K562 (cell line): ENCODE results near the gene L3MBTL1. TPM values are rescaled to one million over a fixed set of nuclear protein-coding genes. Genes with fewer than 3 reads are reported as not detected.
A peak's percentile ranks its signal among the peaks of the same experiment; 100 is the strongest.

Source experiments
- ATAC-seq: fragments of 200-7000 bp; cut with Tn5 transposase; 3 replicates; pipeline ENCODE4 v1.9.1; 2020; ENCODE audit warnings: moderate library complexity
- BruUV-seq: library from RNA; stranded (reverse); fragments of 400-500 nt; replicated peaks from 2 replicates; lab custom pipeline; 2021; lab: Mats Ljungman, UMichigan
- CTCF ChIA-PET: fragments of 300-600 bp; formaldehyde crosslinking; extraction: SDS; loops from one replicate; lab custom pipeline; 2021; ENCODE audit warnings: low intra/inter-chr PET ratio; lab: Yijun Ruan, JAX
- POLR2A ChIA-PET: fragments of 300-600, 350-650 bp; sonication (Branson Sonifier 250); formaldehyde crosslinking; extraction: SDS; loops from one replicate; lab custom pipeline; 2021; ENCODE audit warnings: antibody characterized with exemption, inconsistent platforms; lab: Yijun Ruan, JAX
- DNase-seq, 4 experiments: peaks; one replicate each; pipeline versions ENCODE4 v3.0.0 to v3.0.0-alpha.2; 2011 to 2018; ENCODE audit warnings: low spot score in 3 of 4, mixed read lengths in 3 of 4; ENCODE audit errors: extremely low read depth in 1 of 4
- FAIRE-seq: peaks from 2 replicates; lab custom pipeline; 2011; peaks lifted over from hg19 to GRCh38; lab: Jason Lieb, UNC
- H2AFZ ChIP-seq: 2 replicates; pipeline ENCODE4 v1.6.0; 2011; ENCODE audit warnings: low read depth, low read length, control low read depth, inconsistent platforms
- H3K27ac ChIP-seq: fragments of 200-600 bp; 3 replicates; pipeline ENCODE4 v1.8.0; 2011; ENCODE audit warnings: low read depth, mild to moderate bottlenecking, control low read depth, inconsistent platforms, low read length, moderate library complexity, mixed read lengths; ENCODE audit errors: extremely low read depth
- H3K27me3 ChIP-seq, 2 experiments: fragments of 300-600 bp in 1 of 2; 2 replicates in 1 of 2; 3 replicates in 1 of 2; pipeline versions ENCODE4 v1.6.0 to v1.8.0; 2011; ENCODE audit warnings: inconsistent platforms in 2 of 2, low read length in 2 of 2, mild to moderate bottlenecking in 1 of 2, mixed read lengths in 1 of 2, moderate library complexity in 1 of 2; ENCODE audit not compliant: control insufficient read depth in 2 of 2, insufficient read depth in 2 of 2
- H3K36me3 ChIP-seq: fragments of 300-600 bp; 3 replicates; pipeline ENCODE4 v1.8.0; 2011; ENCODE audit warnings: mild to moderate bottlenecking, low read length, inconsistent platforms; ENCODE audit not compliant: control insufficient read depth, insufficient read depth
- H3K4me1 ChIP-seq, 2 experiments: fragments of 200-600 bp in 1 of 2; replicated peaks in 1 of 2; 2 replicates in 1 of 2; 3 replicates in 1 of 2; pipeline versions ENCODE4 v1.5.1 to v1.8.0; 2011; ENCODE audit warnings: inconsistent platforms in 2 of 2, low read length in 2 of 2, mild to moderate bottlenecking in 1 of 2, mixed read lengths in 1 of 2, moderate library complexity in 1 of 2; ENCODE audit not compliant: control insufficient read depth in 2 of 2, insufficient read depth in 2 of 2
- H3K4me2 ChIP-seq: 2 replicates; pipeline ENCODE4 v1.6.1; 2011; ENCODE audit warnings: low read length, control low read depth, inconsistent platforms, mixed read lengths; ENCODE audit not compliant: insufficient read depth
- H3K4me3 ChIP-seq: fragments of 200-600 bp; sonication (generic), shearing (Covaris generic); 2 replicates; pipeline ENCODE4 v1.5.1; 2016; ENCODE audit warnings: control low read depth, inconsistent platforms
- H3K79me2 ChIP-seq: fragments of 200-600 bp; 3 replicates; pipeline ENCODE4 v1.8.0; 2011; ENCODE audit warnings: low read length, inconsistent platforms; ENCODE audit not compliant: control insufficient read depth, insufficient read depth
- H3K9ac ChIP-seq, 2 experiments: 2 replicates each; pipeline versions ENCODE4 v1.6.0 to v1.6.1; 2011; ENCODE audit warnings: low read depth in 2 of 2, low read length in 2 of 2, control low read depth in 1 of 2, inconsistent platforms in 1 of 2, mild to moderate bottlenecking in 1 of 2, mixed read lengths in 1 of 2; ENCODE audit not compliant: insufficient read depth in 1 of 2
- H3K9me1 ChIP-seq: one replicate; pipeline ENCODE4 v1.6.0; 2011; ENCODE audit warnings: inconsistent platforms, mild to moderate bottlenecking, low read length, moderate library complexity; ENCODE audit not compliant: control insufficient read depth, insufficient read depth
- H3K9me3 ChIP-seq: replicated peaks from 2 replicates; pipeline ENCODE4 v1.5.1; 2011; ENCODE audit warnings: low read depth, low read length, inconsistent platforms; ENCODE audit not compliant: control insufficient read depth, insufficient read depth
- H4K20me1 ChIP-seq: replicated peaks from 2 replicates; pipeline ENCODE4 v1.6.1; 2011; ENCODE audit warnings: low read length, inconsistent platforms, mixed read lengths; ENCODE audit not compliant: control insufficient read depth, insufficient read depth
- CXXC5 ChIP-seq: fragments of 250-450 bp; sonication (Bioruptor Pico); IDR thresholded peaks from 2 replicates; pipeline ENCODE4 v1.8.0; 2022; ENCODE audit warnings: inconsistent platforms, mild to moderate bottlenecking, moderate library complexity
- MXI1 ChIP-seq: IDR thresholded peaks from 2 replicates; pipeline ENCODE4 v1.6.1; 2011; ENCODE audit warnings: low read depth, mild to moderate bottlenecking, improper control_type of control experiment, low read length
- RREB1 ChIP-seq: fragments of 250-450 bp; sonication (Bioruptor Pico); IDR thresholded peaks from 2 replicates; pipeline ENCODE4 v1.4.0; 2020
- VEZF1 ChIP-seq: fragments of 200-800 bp; sonication (Bioruptor generic); IDR thresholded peaks from 2 replicates; pipeline ENCODE4 v1.6.1; 2017; ENCODE audit warnings: missing genetic modification characterization, missing compliant biosample characterization
- WGBS: fragments of 100-300 bp; shearing (Covaris generic); methylation state at CpG from one replicate; pipeline ENCODE4 v1.1.6; 2016; ENCODE audit warnings: low coverage, mixed read lengths; ENCODE audit not compliant: insufficient coverage; ENCODE audit errors: missing lambda C conversion rate; 5-methylcytosine and 5-hydroxymethylcytosine counted together
- in situ Hi-C: fragments of 300-500 bp; cut with MboI; formaldehyde crosslinking; loops from 4 replicates; pipeline ENCODE4 v1.15.0; 2018; ENCODE audit warnings: inconsistent platforms, mixed read lengths
- intact Hi-C: fragments of 100-400 bp; cut with micrococcal nuclease; formaldehyde crosslinking; loops from 2 replicates; pipeline ENCODE4 v1.14.2; 2022
- polyA plus RNA-seq, 8 experiments: library from polyadenylated mRNA; depleted of rRNA in 4 of 8; stranded (reverse) in 5 of 8; unstranded in 3 of 8; fragments of >200 nt; fragmentation: Nextera tagmentation in 2 of 8; fragmentation: Illumina TruSeq in 1 of 8; extraction: Ambion mirVana in 2 of 8; extraction: Trizol in 1 of 8; gene quantifications; 2 replicates each; pipeline versions ENCODE4 v1.2.1 to v1.2.3, GENCODE V29; 2011 to 2014; ENCODE audit warnings: inconsistent platforms in 1 of 8, missing spikeins in 1 of 8
- total RNA-seq, 7 experiments: library from RNA; depleted of rRNA in 6 of 7; stranded (reverse); fragments of >200 nt in 6 of 7; fragmentation: Illumina TruSeq in 2 of 7; extraction: Trizol in 2 of 7; gene quantifications; 2 replicates each; pipeline versions ENCODE4 v1.2.1 to v1.2.3, GENCODE V29; 2011 to 2021; ENCODE audit warnings: low replicate concordance in 1 of 7
- TF ChIP-seq, protein P1 (sequence below): fragments of 250-450 bp; sonication (Bioruptor Pico); IDR thresholded peaks from 2 replicates; pipeline ENCODE4 v1.8.0; 2022; ENCODE audit warnings: inconsistent platforms, mild to moderate bottlenecking, moderate library complexity, borderline replicate concordance
- TF ChIP-seq, protein P2 (sequence below): sonication (generic); formaldehyde crosslinking; IDR thresholded peaks from 2 replicates; pipeline ENCODE4 v1.8.0; 2022; ENCODE audit warnings: missing genetic modification reagents, mild to moderate bottlenecking, borderline replicate concordance

Gene L3MBTL1
- total and polyA plus RNA-seq, 9 of the 15 experiments (the other 6 are each of a cell fraction or from before 2014, with no cell fraction given) = 0.77 to 10.0 (median 4.4) TPM

GRCh38 chr20:43458422-43458924 is 49.0 kb upstream of the L3MBTL1 start:
- ChIA-PET CTCF (no interaction called here), POLR2A (interaction anchor here (0.6 to 3.5 kb wide), 35 partner anchors 8 to 707 kb away, joined by 3 to 34 read pairs (median 4); partner anchors contain the start of gene IFT52)
- peak; percentile 68 for ATAC-seq
- peak overlapping the region; percentile 78; the same call in 1 of the 2 replicates for H2AFZ ChIP-seq
- no peaks in the 10 kb centered on the region for H3K9me1 ChIP-seq
- H3K4me3 ChIP-seq = peak overlapping the region; percentile 92
- intact Hi-C loops (loop anchor here (5.0 to 10.0 kb wide), 2 partner anchors 59 to 266 kb away; partner anchors contain the start of gene GTSF1L), in situ Hi-C loops (loop anchor here (10.0 kb wide), 1 partner anchor 236 kb away; no protein-coding TSS in a partner anchor)
- FAIRE-seq = no peak
- H3K4me1 ChIP-seq = peaks cover 7 to 8% of the 10 kb centered on the region in 2 experiments; a peak in 4 of 5 replicates
- H3K9me3 ChIP-seq = 0 out of 2 replicates have a peak, but pooled peaks cover 3% of the 10 kb centered on the region
- peak in 3 of 4 experiments; percentile 50 to 83 (median 81) for DNase-seq
- BruUV-seq = no TSS peak
- peak overlapping the region; percentile 85 for H3K4me2 ChIP-seq
- H3K9ac ChIP-seq = peak overlapping the region; percentile 100
- peak overlapping the region; percentile 100 for H3K27ac ChIP-seq
- H3K79me2 ChIP-seq = peaks cover 52% of the 10 kb centered on the region
- peaks cover 13% of the 10 kb centered on the region; the same call in 1 of the 2 replicates for H4K20me1 ChIP-seq
- no peaks in the 10 kb centered on the region for H3K27me3 ChIP-seq
- WGBS = 0% methylated on average over 21 of the region's 41 CpGs
- H3K36me3 ChIP-seq = peaks cover 47% of the 10 kb centered on the region
- 0 out of 2 replicates have a peak, but pooled peaks have one; percentile 27 for TF ChIP-seq CXXC5 (CRISPR knock-in tag)
- TF ChIP-seq, protein P1, sequence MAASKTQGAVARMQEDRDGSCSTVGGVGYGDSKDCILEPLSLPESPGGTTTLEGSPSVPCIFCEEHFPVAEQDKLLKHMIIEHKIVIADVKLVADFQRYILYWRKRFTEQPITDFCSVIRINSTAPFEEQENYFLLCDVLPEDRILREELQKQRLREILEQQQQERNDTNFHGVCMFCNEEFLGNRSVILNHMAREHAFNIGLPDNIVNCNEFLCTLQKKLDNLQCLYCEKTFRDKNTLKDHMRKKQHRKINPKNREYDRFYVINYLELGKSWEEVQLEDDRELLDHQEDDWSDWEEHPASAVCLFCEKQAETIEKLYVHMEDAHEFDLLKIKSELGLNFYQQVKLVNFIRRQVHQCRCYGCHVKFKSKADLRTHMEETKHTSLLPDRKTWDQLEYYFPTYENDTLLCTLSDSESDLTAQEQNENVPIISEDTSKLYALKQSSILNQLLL = no peak
- TF ChIP-seq VEZF1 = peak; percentile 76; the same call in 1 of the 2 replicates
- TF ChIP-seq, protein P2, sequence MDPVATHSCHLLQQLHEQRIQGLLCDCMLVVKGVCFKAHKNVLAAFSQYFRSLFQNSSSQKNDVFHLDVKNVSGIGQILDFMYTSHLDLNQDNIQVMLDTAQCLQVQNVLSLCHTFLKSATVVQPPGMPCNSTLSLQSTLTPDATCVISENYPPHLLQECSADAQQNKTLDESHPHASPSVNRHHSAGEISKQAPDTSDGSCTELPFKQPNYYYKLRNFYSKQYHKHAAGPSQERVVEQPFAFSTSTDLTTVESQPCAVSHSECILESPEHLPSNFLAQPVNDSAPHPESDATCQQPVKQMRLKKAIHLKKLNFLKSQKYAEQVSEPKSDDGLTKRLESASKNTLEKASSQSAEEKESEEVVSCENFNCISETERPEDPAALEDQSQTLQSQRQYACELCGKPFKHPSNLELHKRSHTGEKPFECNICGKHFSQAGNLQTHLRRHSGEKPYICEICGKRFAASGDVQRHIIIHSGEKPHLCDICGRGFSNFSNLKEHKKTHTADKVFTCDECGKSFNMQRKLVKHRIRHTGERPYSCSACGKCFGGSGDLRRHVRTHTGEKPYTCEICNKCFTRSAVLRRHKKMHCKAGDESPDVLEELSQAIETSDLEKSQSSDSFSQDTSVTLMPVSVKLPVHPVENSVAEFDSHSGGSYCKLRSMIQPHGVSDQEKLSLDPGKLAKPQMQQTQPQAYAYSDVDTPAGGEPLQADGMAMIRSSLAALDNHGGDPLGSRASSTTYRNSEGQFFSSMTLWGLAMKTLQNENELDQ = no peak
- TF ChIP-seq MXI1 = 0 out of 2 replicates have a peak, but pooled peaks have one; percentile 6
- TF ChIP-seq RREB1 (CRISPR knock-in tag) = no peak
